Fibroblast of lung (primary cell): Measurements from ENCODE around the gene C1QTNF5.

Experiments used
- EZH2 ChIP-seq: IDR thresholded peaks from 2 replicates; pipeline ENCODE4 v1.5.1; 2012; ENCODE audit warnings: low read length, control low read depth, mild to moderate bottlenecking; ENCODE audit errors: missing control alignments
- TF ChIP-seq, protein P1 (sequence below), 2 donors: IDR thresholded peaks in 1 of 2; conservative IDR thresholded peaks in 1 of 2; 1 replicate in 1 of 2; 2 replicates in 1 of 2; pipeline ENCODE4 v1.5.1; 2011 to 2012; ENCODE audit warnings: low read length in 2 of 2, control low read depth in 1 of 2, inconsistent platforms in 1 of 2, low read depth in 1 of 2, mild to moderate bottlenecking in 1 of 2

DNA sequence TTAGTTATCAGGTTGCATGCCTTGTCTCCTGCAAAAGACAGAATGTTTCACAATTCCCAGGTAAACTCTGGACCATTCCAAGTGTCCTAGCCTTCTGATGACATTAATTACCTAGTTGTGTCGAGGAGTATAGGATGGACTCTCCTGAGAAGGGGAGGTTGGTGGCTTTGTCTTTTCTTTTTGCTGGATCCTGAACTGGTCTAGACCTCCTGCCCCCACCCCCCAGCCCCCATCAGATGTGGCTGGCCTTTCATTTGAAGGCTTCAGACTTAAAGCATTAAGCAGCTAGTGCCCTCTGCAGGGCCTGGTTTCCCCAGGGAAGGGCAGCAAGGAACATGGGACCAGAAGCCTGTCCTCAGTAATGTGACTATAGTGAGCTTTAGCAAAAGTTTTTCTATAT, 33.5 kb downstream of the C1QTNF5 start:
- TF ChIP-seq, protein P1, sequence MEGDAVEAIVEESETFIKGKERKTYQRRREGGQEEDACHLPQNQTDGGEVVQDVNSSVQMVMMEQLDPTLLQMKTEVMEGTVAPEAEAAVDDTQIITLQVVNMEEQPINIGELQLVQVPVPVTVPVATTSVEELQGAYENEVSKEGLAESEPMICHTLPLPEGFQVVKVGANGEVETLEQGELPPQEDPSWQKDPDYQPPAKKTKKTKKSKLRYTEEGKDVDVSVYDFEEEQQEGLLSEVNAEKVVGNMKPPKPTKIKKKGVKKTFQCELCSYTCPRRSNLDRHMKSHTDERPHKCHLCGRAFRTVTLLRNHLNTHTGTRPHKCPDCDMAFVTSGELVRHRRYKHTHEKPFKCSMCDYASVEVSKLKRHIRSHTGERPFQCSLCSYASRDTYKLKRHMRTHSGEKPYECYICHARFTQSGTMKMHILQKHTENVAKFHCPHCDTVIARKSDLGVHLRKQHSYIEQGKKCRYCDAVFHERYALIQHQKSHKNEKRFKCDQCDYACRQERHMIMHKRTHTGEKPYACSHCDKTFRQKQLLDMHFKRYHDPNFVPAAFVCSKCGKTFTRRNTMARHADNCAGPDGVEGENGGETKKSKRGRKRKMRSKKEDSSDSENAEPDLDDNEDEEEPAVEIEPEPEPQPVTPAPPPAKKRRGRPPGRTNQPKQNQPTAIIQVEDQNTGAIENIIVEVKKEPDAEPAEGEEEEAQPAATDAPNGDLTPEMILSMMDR (conservative IDR thresholded peaks at IDR 0.05 in 1 of 2, IDR thresholded peaks at IDR 0.05 in 1 of 2; ENCODE audit: low read depth in 1 of 2, low read length in 2 of 2) = peak in 1 of 2 donors; percentile 18
- no peak for TF ChIP-seq EZH2
